T-helper 2 cell treated with Interferon-gamma antibody and Interleukin-4, amounts not matched to agents 100 ng/mL and 5 ng/mL, for 36 hours (primary cell): ENCODE data around the gene RBCK1. TPM values are rescaled to one million over a fixed set of nuclear protein-coding genes. Genes with fewer than 3 reads are reported as not detected.
"Not testable (repeated sequence)": the region's sequence is repeated elsewhere in the genome, so short reads cannot be mapped to it uniquely, and the experiment has no call there.

Experiments used
- intact Hi-C: fragments of 100-400 bp; cut with micrococcal nuclease; formaldehyde crosslinking; loops from one replicate; pipeline ENCODE4 v1.15.1; 2023
- total RNA-seq: library from RNA; stranded (reverse); gene quantifications from 2 replicates; pipeline ENCODE4 v1.2.3, GENCODE V29; 2022

Gene RBCK1
- total RNA-seq, 1 donor from 2014 or later: 118 TPM

DNA sequence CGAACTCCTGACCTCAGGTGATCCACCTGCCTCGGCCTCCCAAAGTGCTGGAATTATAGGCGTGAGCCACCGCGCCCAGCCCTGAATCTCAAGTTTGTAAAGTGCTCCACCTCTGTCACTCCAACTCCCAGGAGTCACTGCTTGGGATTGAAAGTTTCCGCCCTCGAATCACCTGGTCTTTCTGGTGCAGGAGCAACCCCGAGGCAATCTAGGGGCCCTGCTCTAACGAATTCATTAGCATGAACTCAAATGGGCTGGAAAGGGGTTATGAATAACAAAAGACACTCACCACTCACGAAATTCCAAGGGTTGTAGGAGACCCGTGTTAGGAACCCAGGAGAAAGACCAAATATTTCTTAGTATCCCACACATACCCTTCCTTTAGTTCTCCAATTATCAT, 26.1 kb downstream of the RBCK1 start:
- intact Hi-C loops: no loop called here

DNA sequence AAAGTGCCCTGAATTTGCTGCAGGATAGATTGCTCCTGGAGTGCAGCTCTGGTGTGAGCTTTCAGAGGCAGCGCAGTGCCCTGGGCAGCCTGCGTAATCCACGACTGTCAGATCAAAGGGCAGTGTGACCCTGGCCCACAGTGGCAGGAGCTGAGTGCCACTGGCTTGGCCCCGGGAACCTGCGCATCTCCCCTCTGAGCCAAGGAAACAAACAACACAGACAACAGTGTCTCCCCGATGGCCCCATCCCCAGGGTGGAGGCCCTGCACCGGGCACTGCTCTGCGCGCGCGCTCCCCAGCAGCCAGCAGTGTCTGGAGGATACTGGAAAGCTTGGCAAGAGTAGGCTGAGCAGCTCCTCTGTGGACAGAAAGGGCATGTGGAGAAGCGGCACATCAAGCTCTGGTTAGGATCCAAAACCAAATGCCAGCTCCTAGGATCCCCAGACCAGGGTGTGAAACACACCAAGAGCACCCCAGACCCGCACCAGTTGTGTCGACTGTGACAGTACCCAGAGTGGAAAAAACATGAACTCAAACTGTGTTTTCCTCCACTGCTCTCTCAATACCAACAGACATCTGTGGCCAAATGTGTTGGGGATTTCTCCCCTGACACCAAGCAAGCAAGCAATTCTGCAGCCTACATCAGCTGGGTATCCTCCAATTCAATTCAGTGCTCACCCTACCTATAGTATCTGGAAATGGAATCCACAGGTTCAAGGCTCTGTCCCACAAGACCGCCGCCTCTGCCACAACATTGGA, 26.7 kb downstream of the RBCK1 start:
- intact Hi-C loops: no loop called here

DNA sequence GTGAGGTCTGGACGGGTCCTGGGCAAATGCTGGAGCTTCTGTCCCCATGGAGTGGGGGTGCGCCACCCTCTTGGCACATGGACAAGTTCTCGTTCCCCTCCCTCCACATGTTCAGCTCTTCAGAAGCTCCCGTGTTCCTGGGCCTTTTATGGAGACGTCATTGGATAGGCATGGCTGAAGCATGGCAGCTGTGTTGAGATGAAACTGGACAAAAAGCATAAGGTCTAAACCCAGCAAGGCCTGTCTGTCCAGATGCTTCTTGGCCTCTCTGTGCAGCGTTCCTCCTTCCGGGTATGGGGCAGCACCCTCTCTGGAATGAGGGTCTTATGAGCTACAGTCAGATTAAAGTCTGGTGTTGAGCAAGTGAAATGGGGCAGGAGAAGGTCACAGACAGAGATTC, 27.5 kb downstream of the RBCK1 start:
- intact Hi-C loops: no loop called here

DNA sequence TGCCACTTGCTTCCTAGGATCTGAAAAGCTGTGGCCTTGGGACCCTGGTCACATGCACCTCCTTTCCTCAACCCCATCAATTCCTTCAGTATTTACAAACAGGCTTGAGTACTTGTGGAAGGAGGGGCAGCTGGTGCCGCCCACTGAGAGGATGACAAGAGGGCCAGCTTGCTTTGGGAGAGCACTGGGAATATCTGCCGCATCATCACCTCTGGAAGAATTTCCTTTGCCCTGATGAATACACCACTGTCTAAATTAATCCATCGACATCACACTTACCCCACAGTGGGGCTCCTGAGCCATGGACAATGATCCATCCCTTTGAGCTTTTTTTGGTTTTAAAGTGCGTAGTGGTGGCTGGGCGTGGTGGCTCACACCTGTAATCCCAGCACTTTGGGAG, 28.4 kb downstream of the RBCK1 start:
- intact Hi-C loops: no loop called here

DNA sequence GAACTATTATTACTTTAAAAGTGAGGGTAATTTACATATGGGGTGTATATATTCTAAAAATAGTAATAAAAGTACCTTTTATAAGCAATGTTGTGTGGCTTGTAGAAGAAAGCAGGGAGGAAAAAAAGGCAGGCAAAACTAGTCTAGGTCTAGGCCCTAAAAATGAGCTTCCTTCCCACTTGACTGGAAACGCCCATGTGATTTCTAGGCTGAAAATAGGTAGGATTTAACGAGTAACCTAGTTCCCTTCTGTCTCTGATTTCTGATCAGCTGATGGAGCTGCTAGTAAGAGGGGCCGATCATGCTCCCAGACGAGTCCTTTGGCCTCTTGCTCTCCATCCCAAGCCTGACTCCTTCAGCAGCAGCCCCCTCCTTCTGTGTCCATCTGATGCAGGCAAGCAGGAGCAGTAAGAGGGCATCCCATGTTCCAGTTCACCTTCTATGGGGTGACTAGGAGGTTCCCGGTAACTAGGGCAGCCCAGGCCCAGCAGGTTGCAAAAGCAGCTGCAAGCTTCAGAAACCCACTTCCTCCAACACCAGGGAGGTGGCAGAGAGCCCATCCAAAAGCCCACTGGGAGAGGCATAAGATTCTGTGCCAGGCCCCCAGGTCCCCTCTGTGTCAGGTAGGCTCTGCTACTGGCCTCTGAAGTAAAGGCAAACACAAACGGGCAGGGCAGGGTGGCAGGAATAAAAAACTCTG, 29.8 kb downstream of the RBCK1 start:
- intact Hi-C loops: loop anchor here (1.0 to 2.0 kb wide), 3 partner anchors 24 to 83 kb away; partner anchors contain the start of gene TBC1D20

DNA sequence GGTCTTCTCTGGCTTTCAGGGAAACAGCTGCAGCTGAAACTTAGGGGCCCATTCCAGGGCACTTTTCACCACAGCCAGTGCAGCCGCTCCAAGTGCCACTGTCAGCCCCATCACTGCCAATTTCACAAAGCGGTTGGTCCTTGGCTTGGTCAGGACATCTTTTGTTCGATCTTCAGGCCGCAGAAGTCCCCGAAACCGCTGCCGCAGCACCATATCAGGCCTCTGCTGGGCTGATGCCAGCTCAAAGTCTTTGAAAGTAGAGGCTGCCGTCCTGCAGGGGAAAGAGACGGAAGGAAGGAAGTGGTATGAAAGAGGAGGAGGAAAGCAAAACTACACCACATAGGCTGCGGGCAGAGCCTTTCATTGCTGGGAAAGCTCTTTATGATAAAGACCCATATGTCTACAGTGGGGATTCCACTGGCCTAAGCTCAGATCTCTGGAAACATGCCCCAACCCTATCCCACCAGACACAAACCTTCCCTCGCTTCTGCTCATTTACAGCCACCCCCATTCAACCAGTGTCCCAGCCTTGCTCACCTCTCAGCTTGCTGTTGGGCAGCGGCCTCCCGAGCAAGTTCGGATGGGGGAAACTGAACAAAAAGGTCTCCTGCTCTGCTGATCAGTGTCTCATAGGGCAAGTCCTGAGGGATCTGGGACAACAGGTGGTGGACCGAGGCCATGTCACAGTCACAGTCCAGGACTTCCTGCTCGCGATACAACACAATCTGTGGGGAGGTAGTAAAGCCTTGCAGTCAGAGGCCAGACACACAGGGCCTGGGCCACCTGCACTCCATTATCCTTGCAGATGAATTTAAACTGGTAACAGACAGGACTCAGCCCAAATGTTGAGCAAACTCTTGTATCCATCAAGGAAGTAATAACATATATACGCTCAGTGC, 30.7 kb downstream of the RBCK1 start:
- intact Hi-C loops: loop anchor here (1.0 to 2.0 kb wide), 3 partner anchors 23 to 84 kb away; partner anchors contain the start of gene TBC1D20

DNA sequence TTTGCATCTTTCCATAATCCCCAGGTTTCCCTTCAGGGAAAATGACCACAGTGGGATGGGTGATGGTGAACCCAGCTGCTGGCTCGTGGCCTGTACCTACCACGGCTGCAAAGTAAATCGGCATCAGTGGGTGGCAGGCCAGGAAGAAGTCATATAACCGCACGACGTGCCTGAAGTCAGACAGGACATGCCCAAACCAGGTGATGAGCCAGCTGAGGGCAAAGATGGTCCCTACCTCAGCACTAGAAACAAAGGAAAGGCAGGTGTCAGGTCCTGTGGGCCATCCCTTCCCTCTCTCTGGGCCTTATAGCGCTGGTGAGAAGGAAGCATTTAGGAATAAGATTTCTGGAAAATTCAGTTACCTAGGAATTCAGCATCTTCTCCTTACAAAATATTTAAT, 32.0 kb downstream of the RBCK1 start:
- intact Hi-C loops: no loop called here

DNA sequence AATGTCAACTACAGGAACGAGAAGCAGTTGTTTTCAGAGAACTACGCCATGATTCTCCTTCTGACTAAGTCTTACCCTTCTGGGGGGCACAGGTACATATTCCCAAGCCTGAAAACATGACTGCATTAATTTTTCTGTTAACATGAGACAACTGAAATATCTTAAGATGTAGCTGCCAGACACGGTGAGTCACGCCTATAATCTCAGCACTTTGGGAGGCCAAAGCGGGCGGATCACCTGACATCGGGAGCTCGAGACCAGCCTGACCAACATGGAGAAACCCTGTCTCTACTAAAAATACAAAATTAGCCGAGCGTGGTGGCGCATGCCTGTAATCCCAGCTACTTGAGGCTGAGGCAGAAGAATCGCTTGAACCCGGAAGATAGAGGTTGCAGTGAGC, 32.5 kb downstream of the RBCK1 start:
- intact Hi-C loops: no loop called here

DNA sequence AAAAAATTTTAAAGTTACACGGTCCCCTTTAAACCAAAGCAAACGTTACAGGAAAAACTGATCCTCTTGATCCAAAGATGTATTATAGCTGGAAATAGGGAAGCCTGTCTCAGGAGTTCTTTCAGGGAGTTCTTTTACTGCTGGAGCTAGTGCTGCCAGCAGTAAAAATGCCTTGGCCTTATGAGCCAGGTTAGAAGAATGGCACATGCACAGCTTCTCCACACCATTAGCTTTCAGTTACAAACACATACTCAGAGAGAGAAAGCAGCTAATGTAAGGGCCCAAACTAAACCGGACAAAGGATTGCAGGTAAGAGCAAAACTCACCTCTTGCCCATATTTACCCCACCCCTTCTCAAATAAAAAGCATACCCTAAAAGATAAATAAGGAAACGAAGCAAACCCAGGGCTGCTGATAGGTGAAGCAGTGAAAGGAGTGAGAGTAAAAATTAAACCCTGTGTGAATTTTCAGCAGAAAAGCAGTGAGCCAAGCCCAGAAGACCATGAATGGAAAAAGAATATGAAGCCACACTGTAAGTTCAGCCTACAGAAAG, 35.2 kb downstream of the RBCK1 start:
- intact Hi-C loops: no loop called here

DNA sequence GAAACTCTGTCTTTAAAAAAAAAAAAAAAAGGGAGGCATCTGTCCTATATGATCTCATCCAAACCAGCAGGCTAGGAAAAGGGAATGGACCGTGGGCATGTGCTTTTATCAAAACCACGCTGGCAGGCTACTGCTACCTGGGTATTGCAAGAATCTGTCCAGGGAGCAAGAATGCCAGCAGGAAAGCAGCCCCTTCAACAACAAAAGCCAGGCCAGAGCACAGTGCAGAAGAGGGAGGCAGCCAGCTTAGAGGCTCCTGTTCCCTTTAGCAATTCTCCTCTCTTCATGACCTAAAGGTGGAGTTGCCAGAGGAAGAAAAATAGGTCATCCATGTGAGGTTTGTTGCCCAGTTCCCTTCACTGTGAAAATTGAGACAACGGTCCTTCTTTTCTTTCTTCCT, 36.0 kb downstream of the RBCK1 start:
- intact Hi-C loops: no loop called here

DNA sequence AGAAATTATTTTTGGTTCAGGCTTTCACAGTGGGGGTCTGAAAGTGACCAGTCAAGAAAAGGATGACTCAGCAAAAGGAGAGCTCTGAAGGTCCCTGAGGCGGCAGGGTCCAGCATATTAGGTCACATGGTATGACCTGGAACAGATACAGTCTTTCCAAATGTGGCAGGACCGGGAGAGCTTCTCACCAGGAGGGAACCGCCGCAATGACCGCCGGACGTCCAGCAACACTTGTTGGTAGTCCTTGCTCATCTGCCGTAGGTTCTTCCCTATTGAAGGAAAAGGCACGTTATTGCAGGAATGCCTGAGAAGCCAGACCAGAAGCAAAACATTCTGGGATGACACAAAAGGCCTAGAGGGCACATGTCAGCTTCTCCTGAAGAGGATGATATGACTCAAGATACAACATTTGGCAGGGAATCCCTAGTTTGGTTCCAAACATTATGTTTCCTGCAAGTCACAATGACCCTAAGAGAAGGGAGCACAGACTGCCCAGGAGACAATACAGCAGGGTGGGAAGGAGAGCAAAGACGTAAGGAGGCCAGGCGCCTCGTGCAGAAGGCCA, 36.8 kb downstream of the RBCK1 start:
- intact Hi-C loops: no loop called here

DNA sequence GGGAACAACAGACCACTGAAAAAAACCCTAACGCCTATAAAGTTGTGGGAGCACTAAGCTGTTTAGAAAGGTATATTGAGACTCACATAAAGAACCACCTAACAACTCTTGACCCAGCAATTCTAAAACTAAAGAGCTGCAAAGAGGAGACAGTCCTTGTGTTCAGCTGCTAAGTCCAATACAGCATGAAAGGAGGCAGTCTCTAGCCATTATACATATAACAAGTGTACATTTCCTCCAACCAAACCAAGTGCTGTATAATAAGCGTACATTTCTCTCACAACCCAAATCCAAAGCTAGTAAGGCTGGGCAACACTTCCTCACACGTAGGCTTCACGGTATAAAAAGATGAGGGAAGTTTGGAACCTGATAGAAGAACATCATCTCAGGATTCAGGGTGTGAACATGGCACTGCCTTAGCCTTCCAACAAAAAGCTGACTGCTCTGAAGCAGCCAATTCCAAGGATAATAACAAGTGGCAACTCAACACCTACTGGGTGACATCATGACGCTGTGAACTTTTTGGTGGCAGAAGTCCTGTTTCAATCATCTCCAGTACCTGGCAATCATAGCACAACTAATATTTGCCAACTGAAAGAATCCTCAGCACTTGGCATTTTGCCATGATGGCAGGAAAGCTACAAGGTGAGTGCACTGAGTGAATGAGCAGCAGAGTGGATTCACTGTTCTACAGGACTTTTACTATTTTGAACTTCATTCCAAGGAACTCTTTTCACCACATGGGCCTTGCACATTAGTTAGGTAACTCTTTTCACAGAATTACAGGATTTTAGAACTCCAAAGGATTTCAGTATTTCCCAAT, 37.6 kb downstream of the RBCK1 start:
- intact Hi-C loops: no loop called here

DNA sequence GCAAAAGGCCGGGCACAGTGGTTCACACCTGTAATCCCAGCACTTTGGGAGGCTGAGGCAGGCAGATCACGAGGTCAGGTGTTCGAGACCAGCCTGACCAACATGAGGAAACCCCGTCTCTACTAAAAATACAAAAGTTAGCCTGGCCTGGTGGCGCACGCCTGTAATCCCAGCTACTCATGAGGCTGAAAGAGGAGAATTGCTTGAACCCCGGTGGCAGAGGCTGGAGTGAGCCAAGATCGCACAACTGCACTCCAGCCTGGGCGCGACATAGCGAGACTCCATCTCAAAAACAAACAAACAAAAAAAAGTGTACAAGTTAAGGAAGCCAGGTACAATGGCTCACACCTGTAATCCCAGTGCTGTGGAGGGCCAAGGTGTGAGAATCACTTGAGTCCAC, 43.9 kb downstream of the RBCK1 start:
- intact Hi-C loops: not testable (repeated sequence)

DNA sequence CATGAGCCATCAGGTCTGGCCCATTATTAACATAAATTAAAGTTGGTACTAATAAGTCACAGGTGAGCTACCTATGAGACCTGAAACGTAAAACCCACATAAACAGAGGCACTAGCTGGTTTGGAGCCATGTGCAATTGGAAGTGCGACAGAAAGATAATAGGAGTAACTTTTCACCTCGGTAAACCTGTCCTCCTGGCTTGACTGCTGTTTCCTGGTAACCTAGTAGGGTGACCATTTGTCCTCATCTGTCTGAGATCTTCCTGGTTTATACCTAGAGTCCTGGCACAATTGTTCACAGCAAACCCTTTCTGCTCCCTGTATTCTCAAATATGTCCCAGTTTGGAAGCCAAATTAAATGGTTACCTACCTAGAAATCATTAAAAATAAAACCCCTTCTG, 46.9 kb downstream of the RBCK1 start:
- intact Hi-C loops: no loop called here

DNA sequence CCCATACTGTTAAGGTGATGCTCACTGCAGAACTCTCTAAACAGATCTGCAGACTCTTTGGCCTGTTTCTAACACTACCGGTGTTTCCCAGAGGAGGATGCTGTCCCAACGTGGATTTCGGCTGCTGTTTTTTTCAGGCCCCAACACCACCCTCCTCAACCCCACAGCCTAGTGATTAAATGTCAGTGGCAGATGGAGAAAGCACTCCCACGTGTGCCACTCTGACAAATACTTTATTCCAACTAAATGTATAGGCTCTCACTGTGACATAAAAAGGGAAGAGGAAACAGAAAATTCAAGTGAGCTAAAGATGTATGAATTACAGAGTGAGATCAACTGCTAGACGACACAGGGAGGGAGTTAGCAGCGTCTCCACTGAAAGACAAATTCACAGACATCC, 50.7 kb downstream of the RBCK1 start:
- intact Hi-C loops: no loop called here

DNA sequence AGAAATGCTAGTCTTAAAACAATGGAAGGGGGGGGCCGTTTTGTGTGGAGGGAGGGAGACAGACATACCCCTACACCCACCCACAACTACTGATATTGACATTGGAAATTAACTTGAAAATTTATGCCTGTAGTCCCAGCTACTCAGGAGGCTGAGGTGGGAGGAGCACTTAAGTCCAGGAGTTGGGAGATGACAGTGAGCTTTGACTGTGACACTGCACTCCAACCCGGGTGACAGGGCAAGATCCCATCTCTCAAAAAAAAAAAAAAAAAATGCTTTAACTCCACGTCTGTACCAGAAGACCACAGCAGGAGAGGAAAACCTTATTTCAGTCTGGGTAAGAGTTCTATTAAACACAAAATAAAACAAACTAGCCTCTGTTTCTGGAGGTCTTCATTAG, 52.1 kb downstream of the RBCK1 start:
- intact Hi-C loops: loop anchor here (5.0 kb wide), 1 partner anchor 108 kb away; no protein-coding TSS in a partner anchor

DNA sequence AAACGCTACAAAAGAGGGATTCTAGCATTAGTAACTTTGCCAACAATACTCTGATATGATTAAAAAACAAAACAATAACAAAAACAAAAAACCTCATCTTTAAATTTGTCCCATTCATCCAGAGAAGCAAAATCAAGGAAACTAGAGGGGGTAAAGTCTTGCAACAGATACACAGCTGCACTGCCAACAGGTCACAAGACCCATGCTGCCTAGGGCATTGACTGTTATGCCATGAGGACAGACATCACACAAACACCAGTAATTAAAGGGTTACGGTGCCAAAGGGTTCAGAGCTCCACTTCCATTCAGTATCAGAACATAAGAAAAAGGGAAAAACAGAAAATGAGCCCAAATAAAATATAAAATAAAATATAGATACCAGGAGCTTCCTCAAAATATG, 52.6 kb downstream of the RBCK1 start:
- intact Hi-C loops: loop anchor here (5.0 kb wide), 1 partner anchor 108 kb away; no protein-coding TSS in a partner anchor

DNA sequence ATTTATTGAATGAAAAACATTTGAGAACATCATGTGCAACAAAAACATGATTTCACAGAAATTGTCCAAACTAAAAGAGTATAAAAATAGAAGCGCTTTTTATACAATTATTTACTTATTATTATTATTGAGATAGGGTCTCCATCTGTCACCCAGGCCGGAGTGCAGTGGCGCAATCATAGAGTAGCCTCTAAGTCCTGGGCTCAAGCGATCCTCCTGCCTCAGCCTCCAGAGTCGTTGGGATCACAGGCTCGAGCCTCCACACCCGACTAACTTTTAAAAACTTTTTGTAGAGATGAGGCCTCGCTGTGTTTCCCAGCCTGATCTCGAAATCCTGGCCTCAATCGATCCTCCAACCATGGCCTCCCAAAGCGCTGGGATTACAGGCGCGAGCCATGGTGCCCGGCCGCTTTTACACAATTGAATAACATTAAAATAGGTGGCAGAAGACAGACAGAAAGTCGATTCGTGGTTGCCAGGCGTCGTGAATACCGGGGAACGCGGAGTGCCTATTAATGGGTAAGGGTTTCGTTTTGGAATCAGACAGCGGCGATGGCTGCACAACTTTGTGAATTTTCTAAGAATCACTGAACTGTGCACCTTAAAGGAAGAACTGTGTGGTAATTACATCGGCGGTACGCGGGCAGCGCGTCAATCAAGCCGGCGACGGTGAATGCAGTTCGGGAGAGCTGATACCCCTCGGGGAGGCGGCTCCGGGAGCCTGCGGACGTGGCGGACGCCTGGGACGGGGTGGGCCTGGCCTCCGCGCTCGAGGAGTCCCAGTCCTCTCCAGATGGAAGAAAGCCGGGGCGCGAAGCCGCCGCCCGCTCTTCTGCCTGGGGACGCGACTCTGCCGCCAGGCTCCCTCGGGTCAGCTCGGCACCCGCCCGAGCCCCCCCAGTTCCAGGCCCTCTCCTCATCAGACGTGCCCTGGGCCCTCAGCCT, 53.4 kb downstream of the RBCK1 start:
- intact Hi-C loops: loop anchor here (1.0 to 5.0 kb wide), 6 partner anchors 17 to 163 kb away; partner anchors contain the start of genes RBCK1 and SOX12
